ENCODE data around the gene IPCEF1. TPM values are rescaled to one million over a fixed set of nuclear protein-coding genes. Genes with fewer than 3 reads are reported as not detected.

IPCEF1 gene, protein sequence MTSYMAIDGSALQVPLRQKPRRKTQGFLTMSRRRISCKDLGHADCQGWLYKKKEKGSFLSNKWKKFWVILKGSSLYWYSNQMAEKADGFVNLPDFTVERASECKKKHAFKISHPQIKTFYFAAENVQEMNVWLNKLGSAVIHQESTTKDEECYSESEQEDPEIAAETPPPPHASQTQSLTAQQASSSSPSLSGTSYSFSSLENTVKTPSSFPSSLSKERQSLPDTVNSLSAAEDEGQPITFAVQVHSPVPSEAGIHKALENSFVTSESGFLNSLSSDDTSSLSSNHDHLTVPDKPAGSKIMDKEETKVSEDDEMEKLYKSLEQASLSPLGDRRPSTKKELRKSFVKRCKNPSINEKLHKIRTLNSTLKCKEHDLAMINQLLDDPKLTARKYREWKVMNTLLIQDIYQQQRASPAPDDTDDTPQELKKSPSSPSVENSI
- polyA plus RNA-seq, result 2.1 TPM

GRCh38 chr6:154356690-154357089 lies at the start of gene IPCEF1:
IPCEF1 (minus strand) TSS chr6:154356803; CDS start chr6:154265947, 90,856 bp downstream.
- Mint-ChIP-seq H3K27me3 (peaks cover 10% of the 10 kb centered on the region), H3K27ac (peak within 1 kb of the TSS; percentile 59 to 87 (median 82)), H3K4me3 (peak within 1 kb of the TSS; percentile 16 to 76 (median 40)), H3K4me1 (peaks cover 21 to 35% (median 25%) of the 10 kb centered on the region in 3 donors), H3K36me3 (no peaks in the 10 kb centered on the region), H3K9me3 (peaks cover 0 to 2% (median 0%) of the 10 kb centered on the region in 3 donors)

DNA sequence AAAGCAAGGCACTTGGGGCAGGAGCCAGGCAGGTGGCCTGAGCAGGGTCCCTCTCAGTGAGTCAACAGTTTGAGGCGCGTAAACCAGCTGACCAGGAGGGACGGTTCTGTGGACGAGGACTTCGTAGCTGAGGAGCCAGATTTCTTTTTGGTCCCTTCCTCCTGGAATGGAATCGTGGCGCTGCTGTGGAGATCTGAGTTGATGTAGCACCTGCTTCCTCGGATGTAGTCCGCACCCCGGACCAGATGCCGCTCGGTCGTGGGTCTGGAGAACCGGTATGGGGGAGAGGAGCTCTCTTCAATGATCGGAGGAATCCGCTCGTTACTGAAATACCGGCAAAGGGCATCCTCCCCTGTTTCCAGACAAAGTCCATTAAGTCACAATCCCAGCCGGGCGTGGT lies 49.7 kb upstream of the IPCEF1 start:
- H3K4me3 Mint-ChIP-seq, result no peak overlapping the region
- H3K27me3 Mint-ChIP-seq, result peaks cover 5% of the 10 kb centered on the region
- no peaks in the 10 kb centered on the region for H3K36me3 Mint-ChIP-seq
- no peak overlapping the region for H3K27ac Mint-ChIP-seq
- peaks cover 0 to 2% (median 0%) of the 10 kb centered on the region in 3 donors for H3K4me1 Mint-ChIP-seq
- no peaks in the 10 kb centered on the region for H3K9me3 Mint-ChIP-seq

GRCh38 chr6:154404791-154405400 lies 48.3 kb upstream of the IPCEF1 start:
- H3K36me3 Mint-ChIP-seq, result no peaks in the 10 kb centered on the region
- H3K27me3 Mint-ChIP-seq, result peaks cover 5% of the 10 kb centered on the region
- H3K4me3 Mint-ChIP-seq, result no peak overlapping the region
- no peak overlapping the region for H3K27ac Mint-ChIP-seq
- H3K9me3 Mint-ChIP-seq, result no peaks in the 10 kb centered on the region
- H3K4me1 Mint-ChIP-seq, result peaks cover 0 to 2% (median 0%) of the 10 kb centered on the region in 3 donors

GRCh38 chr6:154403788-154404187 lies 47.2 kb upstream of the IPCEF1 start:
- peaks cover 0 to 2% (median 0%) of the 10 kb centered on the region in 3 donors for H3K4me1 Mint-ChIP-seq
- no peak overlapping the region for H3K27ac Mint-ChIP-seq
- no peak overlapping the region for H3K4me3 Mint-ChIP-seq
- no peaks in the 10 kb centered on the region for H3K9me3 Mint-ChIP-seq
- H3K27me3 Mint-ChIP-seq, result peaks cover 5% of the 10 kb centered on the region
- no peaks in the 10 kb centered on the region for H3K36me3 Mint-ChIP-seq

DNA sequence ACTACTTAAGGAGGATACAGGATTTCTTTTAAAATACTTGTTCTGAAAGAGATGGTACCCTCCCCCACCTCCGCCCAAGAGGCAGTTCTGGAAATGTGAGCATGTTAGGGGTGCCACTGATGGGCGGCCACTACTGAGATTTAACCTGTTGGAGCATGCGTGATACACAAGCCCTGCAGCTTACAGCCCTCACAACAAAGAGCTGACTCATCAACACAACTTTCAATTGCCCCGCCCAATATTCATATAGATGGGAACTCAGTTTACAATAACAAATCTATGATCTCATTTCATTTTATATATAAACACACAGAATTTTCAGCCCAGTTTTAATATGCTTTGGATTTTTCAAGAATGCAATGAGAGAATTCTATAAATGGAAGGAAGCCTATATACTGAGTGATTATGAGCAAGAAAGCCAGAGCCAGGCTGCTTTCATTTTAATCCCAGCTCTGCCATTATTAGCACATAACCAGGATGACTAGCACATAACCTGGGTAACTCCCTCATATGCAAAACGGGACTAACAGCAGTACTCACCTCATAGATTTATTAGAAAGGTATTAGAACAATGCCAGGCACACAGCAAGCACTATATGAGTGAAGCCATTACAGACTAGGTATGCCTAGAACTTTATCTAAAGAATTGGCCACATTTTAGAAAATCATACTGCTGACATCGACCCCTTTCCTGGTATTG lies 45.6 kb upstream of the IPCEF1 start:
- Mint-ChIP-seq H3K27me3 (peaks cover 8% of the 10 kb centered on the region), H3K36me3 (no peaks in the 10 kb centered on the region), H3K27ac (no peak overlapping the region), H3K9me3 (no peaks in the 10 kb centered on the region), H3K4me3 (no peak overlapping the region), H3K4me1 (peaks cover 0 to 2% (median 0%) of the 10 kb centered on the region in 3 donors)

- no peaks in the 10 kb centered on the region for H3K9me3 Mint-ChIP-seq
- peaks cover 6% of the 10 kb centered on the region for H3K27me3 Mint-ChIP-seq
- no peaks in the 10 kb centered on the region for H3K36me3 Mint-ChIP-seq
- no peak overlapping the region for H3K27ac Mint-ChIP-seq
- no peak overlapping the region for H3K4me3 Mint-ChIP-seq
- H3K4me1 Mint-ChIP-seq, result no peaks in the 10 kb centered on the region
Observed at GRCh38 chr6:154399097-154399496, 42.5 kb upstream of the IPCEF1 start.

GRCh38 chr6:154397491-154398195 lies 41.0 kb upstream of the IPCEF1 start:
- peaks cover 6% of the 10 kb centered on the region for H3K27me3 Mint-ChIP-seq

DNA sequence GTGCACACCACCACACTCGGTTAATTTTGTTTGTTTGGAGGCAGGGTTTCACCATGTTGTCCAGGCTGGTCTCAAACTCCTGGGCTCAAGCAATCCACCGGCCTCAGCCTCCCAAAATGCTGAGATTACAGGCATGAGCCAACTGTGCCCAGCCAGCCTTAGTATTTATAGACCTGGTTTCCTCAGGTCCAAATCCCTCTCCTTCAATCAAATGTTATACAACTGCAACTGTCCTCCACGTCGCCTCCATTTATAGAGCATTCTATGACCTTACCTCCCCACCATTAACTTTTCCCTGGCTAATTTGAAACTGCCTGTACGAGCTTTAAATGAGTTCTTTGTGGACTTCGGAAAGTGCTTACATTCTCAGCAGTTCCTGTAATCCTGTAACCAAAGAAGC lies 39.3 kb upstream of the IPCEF1 start:
- H3K27ac Mint-ChIP-seq, result no peak overlapping the region
- H3K27me3 Mint-ChIP-seq, result peaks cover 8% of the 10 kb centered on the region
- H3K4me1 Mint-ChIP-seq, result peaks cover 0 to 1% (median 0%) of the 10 kb centered on the region in 3 donors
- peaks cover 1% of the 10 kb centered on the region for H3K36me3 Mint-ChIP-seq
- H3K9me3 Mint-ChIP-seq, result peaks cover 0 to 4% (median 0%) of the 10 kb centered on the region in 3 donors
- H3K4me3 Mint-ChIP-seq, result no peak overlapping the region

More at GRCh38 chr6:154397491-154398195, 41.0 kb upstream of the IPCEF1 start:
- H3K4me3 Mint-ChIP-seq, result no peak overlapping the region
- no peaks in the 10 kb centered on the region for H3K36me3 Mint-ChIP-seq
- H3K27ac Mint-ChIP-seq, result no peak overlapping the region
- no peaks in the 10 kb centered on the region for H3K9me3 Mint-ChIP-seq
- no peaks in the 10 kb centered on the region for H3K4me1 Mint-ChIP-seq

GRCh38 chr6:154395316-154395715 lies 38.7 kb upstream of the IPCEF1 start:
- Mint-ChIP-seq H3K4me3 (no peak overlapping the region), H3K9me3 (peaks cover 0 to 4% (median 0%) of the 10 kb centered on the region in 3 donors), H3K27ac (no peak overlapping the region), H3K27me3 (peaks cover 8% of the 10 kb centered on the region), H3K4me1 (peaks cover 0 to 1% (median 0%) of the 10 kb centered on the region in 3 donors), H3K36me3 (peaks cover 1% of the 10 kb centered on the region)

DNA sequence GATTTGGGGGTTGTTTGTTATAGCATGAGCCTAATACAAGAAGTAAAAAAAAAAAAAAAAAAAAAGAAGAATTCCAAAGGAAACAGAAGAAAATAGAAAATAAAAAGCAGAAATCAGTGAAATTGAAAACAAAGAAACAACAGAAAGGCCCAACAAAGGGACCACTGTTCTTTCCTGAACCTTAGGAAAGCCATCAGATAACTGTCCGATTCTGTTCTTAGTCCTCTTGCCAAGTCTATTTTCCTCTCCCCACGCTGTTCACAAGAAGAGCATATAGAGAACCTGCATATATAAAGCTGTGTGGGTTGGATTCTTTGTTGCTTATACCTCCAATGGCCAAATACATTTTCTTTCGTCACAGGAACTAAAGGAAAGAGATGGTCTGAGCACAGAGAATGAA lies 38.0 kb upstream of the IPCEF1 start:
- H3K36me3 Mint-ChIP-seq, result peaks cover 1% of the 10 kb centered on the region
- H3K4me3 Mint-ChIP-seq, result no peak overlapping the region
- H3K9me3 Mint-ChIP-seq, result peaks cover 4% of the 10 kb centered on the region in 3 donors
- H3K27ac Mint-ChIP-seq, result peak overlapping the region in 2 of 3 donors; percentile 8 to 72
- H3K27me3 Mint-ChIP-seq, result peaks cover 8% of the 10 kb centered on the region
- H3K4me1 Mint-ChIP-seq, result peaks cover 0 to 1% (median 0%) of the 10 kb centered on the region in 3 donors

GRCh38 chr6:154390034-154390433 lies 33.4 kb upstream of the IPCEF1 start:
- Mint-ChIP-seq H3K9me3 (peaks cover 6 to 11% (median 11%) of the 10 kb centered on the region in 3 donors), H3K4me3 (no peak overlapping the region), H3K27me3 (peaks cover 11% of the 10 kb centered on the region), H3K27ac (no peak overlapping the region), H3K36me3 (peaks cover 1% of the 10 kb centered on the region), H3K4me1 (peaks cover 0 to 1% (median 0%) of the 10 kb centered on the region in 3 donors)

GRCh38 chr6:154388803-154389202 lies 32.2 kb upstream of the IPCEF1 start:
- peaks cover 11% of the 10 kb centered on the region for H3K27me3 Mint-ChIP-seq
- H3K4me3 Mint-ChIP-seq, result no peak overlapping the region
- H3K4me1 Mint-ChIP-seq, result peaks cover 0 to 1% (median 0%) of the 10 kb centered on the region in 3 donors
- H3K9me3 Mint-ChIP-seq, result peaks cover 6 to 11% (median 11%) of the 10 kb centered on the region in 3 donors
- no peak overlapping the region for H3K27ac Mint-ChIP-seq
- peaks cover 1% of the 10 kb centered on the region for H3K36me3 Mint-ChIP-seq

DNA sequence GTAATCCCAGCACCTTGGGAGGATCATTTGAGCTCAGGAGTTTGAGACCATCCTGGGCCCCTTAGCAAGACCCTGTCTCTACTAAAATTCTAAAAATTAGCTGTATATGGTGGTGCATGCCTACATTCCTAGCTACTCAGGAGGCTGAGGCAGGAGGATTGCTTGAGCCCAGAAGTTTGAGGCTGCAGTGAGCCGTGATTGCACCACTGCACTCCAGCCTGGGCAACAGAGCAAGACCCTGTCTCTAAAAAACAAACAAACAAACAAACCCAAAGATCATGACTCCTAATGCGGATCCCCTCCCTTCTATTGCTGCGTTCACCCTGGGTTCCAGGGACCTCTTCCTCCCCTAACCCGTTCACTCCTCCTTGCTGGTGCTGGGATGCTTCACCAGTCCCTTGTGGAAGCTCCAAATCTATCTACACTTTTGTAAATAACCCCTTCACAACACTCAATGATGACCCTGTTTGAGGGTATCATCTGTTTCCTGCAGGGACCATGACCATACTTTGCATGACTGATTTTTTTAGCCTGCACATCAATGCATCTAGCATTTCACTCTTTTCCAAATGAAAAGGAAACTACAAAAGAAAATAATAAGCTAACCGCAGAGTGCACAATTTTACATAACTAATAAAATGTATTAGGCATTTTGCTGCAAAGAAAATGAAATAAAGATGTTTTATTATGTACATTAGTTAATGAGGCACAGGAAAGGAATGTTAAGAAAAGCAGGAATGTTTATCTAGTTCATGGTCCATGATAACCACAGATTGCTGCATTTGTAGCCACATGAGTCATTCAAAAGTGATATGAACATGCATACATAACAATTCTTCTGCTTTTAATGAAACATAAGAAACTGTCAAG lies 30.5 kb upstream of the IPCEF1 start:
- Mint-ChIP-seq H3K36me3 (peaks cover 1% of the 10 kb centered on the region), H3K4me1 (peaks cover 0 to under 1% (median 0%) of the 10 kb centered on the region in 3 donors), H3K9me3 (peaks cover 6 to 15% (median 14%) of the 10 kb centered on the region in 3 donors), H3K27ac (no peak overlapping the region), H3K4me3 (no peak overlapping the region), H3K27me3 (peaks cover 6% of the 10 kb centered on the region)

DNA sequence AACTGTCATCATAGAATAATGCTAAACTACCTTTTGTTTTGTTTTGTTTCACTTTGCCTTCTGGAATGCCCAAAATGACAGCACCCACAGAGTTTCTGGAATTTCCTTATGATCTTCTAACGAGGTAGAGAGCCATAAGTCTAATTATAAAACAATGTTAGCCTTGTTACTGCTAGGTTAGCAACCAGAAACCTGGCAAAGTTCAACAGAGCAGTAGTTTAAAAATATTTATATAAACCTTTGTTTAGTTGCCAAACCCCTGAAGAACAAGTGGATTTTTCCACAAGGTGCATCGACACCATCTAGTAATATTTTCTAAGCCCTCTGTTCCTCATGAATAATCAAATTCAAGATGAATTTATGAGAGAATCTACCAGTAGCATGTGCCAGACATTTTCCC lies 27.6 kb upstream of the IPCEF1 start:
- Mint-ChIP-seq H3K27me3 (peaks cover 5% of the 10 kb centered on the region), H3K4me1 (no peaks in the 10 kb centered on the region), H3K36me3 (no peaks in the 10 kb centered on the region), H3K9me3 (peaks cover 0 to 8% (median 8%) of the 10 kb centered on the region in 3 donors), H3K27ac (no peak overlapping the region), H3K4me3 (no peak overlapping the region)
